ENCODE data around the gene NCAM1. TPM values are rescaled to one million over a fixed set of nuclear protein-coding genes. Genes with fewer than 3 reads are reported as not detected.

NCAM1 gene
- total and polyA plus RNA-seq, 2 of the 13 experiments (the other 11 are each of a cell fraction or from before 2014, with no cell fraction given) = 0.05 TPM; not detected in 1

- Histone ChIP-seq H3K27me3 (ENCODE audit: control insufficient read depth in 1 of 2, insufficient read depth in 2 of 2, low read length in 2 of 2) (no peaks in the 10 kb centered on the region), H3K4me2 (ENCODE audit: low read depth, low read length) (no peak overlapping the region), H2AFZ (ENCODE audit: low read length) (no peak overlapping the region), H3K4me1 (ENCODE audit: insufficient read depth, low read length) (no peaks in the 10 kb centered on the region), H3K27ac (ENCODE audit: extremely low read length, insufficient read depth, low read length) (no peak overlapping the region), H3K9me3 (ENCODE audit: low read length) (no peaks in the 10 kb centered on the region), H4K20me1 (ENCODE audit: insufficient read depth, low read length) (no peaks in the 10 kb centered on the region), H3K79me2 (ENCODE audit: insufficient read depth, low read length) (no peaks in the 10 kb centered on the region), H3K36me3 (replicated peaks in 1 of 2; ENCODE audit: control insufficient read depth in 1 of 2, insufficient read depth in 2 of 2, low read length in 2 of 2) (peaks cover 0 to 5% of the 10 kb centered on the region in 2 experiments; a peak in 2 of 5 replicates), H3K4me3 (replicated peaks in 1 of 3; ENCODE audit: insufficient read depth in 1 of 3, low read depth in 2 of 3, low read length in 3 of 3) (no peak overlapping the region), H3K9ac (ENCODE audit: insufficient read depth, low read depth, low read length) (no peak overlapping the region)
- BruUV-seq (replicated peaks) = no TSS peak
- TF ChIP-seq, protein P1, sequence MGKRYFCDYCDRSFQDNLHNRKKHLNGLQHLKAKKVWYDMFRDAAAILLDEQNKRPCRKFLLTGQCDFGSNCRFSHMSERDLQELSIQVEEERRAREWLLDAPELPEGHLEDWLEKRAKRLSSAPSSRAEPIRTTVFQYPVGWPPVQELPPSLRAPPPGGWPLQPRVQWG (CRISPR knock-in tag; IDR thresholded peaks at IDR 0.05; ENCODE audit: borderline replicate concordance, low read depth) = no peak
- TF ChIP-seq SRSF1 (optimal IDR thresholded peaks at IDR 0.05; ENCODE audit: low read depth, low read length) (no peak), MIXL1 (CRISPR knock-in tag; IDR thresholded peaks at IDR 0.05) (no peak), KMT2B (CRISPR knock-in tag; IDR thresholded peaks at IDR 0.05) (no peak)
- TF ChIP-seq, protein P2, sequence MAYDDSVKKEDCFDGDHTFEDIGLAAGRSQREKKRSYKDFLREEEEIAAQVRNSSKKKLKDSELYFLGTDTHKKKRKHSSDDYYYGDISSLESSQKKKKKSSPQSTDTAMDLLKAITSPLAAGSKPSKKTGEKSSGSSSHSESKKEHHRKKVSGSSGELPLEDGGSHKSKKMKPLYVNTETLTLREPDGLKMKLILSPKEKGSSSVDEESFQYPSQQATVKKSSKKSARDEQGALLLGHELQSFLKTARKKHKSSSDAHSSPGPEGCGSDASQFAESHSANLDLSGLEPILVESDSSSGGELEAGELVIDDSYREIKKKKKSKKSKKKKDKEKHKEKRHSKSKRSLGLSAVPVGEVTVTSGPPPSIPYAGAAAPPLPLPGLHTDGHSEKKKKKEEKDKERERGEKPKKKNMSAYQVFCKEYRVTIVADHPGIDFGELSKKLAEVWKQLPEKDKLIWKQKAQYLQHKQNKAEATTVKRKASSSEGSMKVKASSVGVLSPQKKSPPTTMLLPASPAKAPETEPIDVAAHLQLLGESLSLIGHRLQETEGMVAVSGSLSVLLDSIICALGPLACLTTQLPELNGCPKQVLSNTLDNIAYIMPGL (CRISPR knock-in tag; IDR thresholded peaks at IDR 0.05; ENCODE audit: borderline replicate concordance in 1 of 2, low read depth in 1 of 2) = no peak
- TF ChIP-seq, protein P3, sequence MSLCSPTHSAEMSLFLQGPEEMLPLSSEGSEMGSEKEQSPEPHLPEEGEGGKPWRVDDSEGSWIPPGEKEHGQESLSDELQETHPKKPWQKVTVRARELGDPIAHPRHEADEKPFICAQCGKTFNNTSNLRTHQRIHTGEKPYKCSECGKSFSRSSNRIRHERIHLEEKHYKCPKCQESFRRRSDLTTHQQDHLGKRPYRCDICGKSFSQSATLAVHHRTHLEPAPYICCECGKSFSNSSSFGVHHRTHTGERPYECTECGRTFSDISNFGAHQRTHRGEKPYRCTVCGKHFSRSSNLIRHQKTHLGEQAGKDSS (CRISPR knock-in tag; IDR thresholded peaks at IDR 0.05; ENCODE audit: borderline replicate concordance, low read depth) = no peak
- FAIRE-seq (no peak), DNase-seq (ENCODE audit: low spot score) (no peak), ATAC-seq (no peak)
- WGBS (ENCODE audit: low lambda C conversion rate) = 92% methylated on average over 5 of the region's 5 CpGs
- ChIA-PET POLR2A (interaction anchor here (0.6 kb wide), 1 partner anchor 549 kb away, joined by 3 read pairs; no protein-coding TSS in a partner anchor), CTCF (ENCODE audit: low intra/inter-chr PET ratio, low total read pairs) (no interaction called here)
- in situ Hi-C loops (cut with HindIII; ENCODE audit: extremely low pct_ligation_motif_present, low pct_unique_long_range_greater_than_20kb) (no loop called here), intact Hi-C loops (cut with micrococcal nuclease; ENCODE audit: unreplicated experiment) (no loop called here)
Observed at GRCh38 chr11:113324250-113324649, 363.0 kb downstream of the NCAM1 start.

Small RNA genes lying within 50 kb of the gene (small RNA-seq; reads per million reads assigned to genes)
- 0 reads per million in 3 experiments for gene RNU7-187P (ENCODE audit: insufficient read depth in 2 of 3, insufficient read length in 3 of 3, low read depth in 2 of 3, low replicate concordance in 1 of 3)
